ENCODE results near the gene FAF2.

Gene FAF2

DNA sequence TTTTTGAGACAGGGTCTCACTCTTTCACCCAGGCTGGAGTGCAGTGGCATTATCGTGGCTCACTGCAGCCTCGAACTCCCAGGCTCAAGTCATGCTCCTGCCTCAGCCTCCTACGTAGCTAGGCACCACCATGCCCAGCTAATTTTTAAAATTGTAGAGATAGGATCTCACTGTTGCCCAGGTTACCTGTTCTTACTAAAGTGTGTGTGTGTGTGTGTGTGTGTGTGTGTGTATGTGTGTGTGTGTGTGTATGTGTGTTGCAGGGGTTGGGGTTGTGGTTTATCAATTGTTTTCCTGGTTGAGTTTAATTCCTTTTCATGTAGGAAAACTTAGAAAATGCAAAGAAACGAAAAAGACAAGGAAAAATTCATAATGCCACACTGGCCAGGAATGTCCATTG lies 67.2 kb downstream of the FAF2 start:
- peaks cover 13% of the 10 kb centered on the region for H3K4me1 Mint-ChIP-seq (ENCODE audit: low read depth)
- H3K4me3 Mint-ChIP-seq: no peak overlapping the region
- intact Hi-C loops (cut with micrococcal nuclease): no loop called here
- H3K9me3 Mint-ChIP-seq: no peaks in the 10 kb centered on the region
- no peak overlapping the region for H3K27ac Mint-ChIP-seq
- no peaks in the 10 kb centered on the region for H3K27me3 Mint-ChIP-seq
- no peaks in the 10 kb centered on the region for H3K36me3 Mint-ChIP-seq (ENCODE audit: low read depth)

DNA sequence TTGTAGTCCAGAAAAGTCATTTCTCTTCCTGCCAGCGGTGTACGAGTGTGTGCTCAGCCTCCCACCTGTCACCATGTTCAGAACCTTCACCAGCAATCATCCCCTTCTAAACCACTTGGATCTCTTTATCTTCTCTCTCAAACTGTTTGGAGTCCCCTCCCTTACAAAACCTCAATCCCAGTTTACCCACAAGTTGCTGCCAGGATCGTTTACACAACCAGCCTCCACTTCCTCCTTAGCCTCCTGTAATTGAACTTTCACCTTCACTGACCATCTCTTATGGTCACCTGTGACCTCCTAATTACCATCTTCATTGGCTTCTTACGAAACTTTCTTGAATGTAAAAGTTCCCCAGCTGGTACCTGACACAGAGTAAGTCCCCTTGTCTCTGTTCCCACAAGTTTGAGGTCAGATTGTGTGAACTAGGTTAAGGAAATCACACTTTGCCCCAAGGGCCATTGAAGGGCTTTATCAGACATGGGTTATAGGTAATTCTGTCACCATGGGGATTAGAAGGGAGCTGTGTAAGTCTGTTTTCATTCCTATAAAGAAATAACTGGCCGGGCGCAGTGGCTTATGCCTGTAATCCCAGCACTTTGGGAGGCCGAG lies 69.0 kb downstream of the FAF2 start:
- Mint-ChIP-seq H3K4me3 (no peak overlapping the region), H3K9me3 (no peaks in the 10 kb centered on the region), H3K36me3 (ENCODE audit: low read depth) (no peaks in the 10 kb centered on the region), H3K4me1 (ENCODE audit: low read depth) (peaks cover 13% of the 10 kb centered on the region), H3K27me3 (no peaks in the 10 kb centered on the region), H3K27ac (no peak overlapping the region)
- intact Hi-C loops (cut with micrococcal nuclease): no loop called here

DNA sequence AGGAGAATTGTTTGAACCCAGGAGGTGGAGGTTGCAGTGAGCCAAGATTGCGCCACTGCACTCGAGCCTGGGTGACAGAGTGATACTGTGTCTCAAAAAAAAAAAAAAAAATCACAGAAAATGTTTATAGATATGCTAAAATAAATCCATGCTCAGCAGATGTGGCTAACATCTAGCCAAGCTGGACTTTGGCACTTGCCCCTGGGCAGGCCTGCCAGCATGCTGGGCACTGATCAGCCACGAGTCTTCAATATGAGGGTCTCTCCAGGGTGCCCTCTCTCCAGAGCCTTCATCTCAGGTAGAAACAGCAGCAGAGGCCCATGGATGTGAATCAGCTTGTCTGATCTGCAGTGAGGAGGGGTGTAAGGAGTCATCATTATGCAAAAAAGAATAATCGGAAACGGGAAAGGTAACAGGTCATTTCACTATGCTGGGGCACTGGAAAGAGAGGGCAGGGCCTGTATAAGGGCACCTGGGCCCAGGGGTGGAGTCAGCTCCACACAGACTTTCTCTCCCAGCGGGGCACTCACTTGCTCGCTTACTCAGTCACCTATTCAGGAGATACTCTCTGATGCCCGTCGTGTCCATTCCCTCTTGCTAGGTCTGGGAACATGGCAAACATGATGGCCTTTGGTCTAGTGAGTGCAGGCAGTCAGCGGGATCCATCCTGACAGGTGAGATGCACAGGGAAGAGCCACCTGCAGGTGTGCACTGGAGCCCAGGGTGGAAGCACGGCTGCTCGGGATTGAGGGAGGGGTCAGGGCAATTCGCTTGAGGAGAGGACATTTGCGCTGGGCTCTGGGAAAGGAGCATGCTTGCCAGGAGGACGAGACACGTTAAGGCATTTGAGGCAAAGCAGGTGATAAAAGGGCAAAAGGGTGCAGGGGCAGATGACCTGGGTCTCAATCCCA lies 71.9 kb downstream of the FAF2 start:
- Mint-ChIP-seq H3K36me3 (ENCODE audit: low read depth) (no peaks in the 10 kb centered on the region), H3K9me3 (no peaks in the 10 kb centered on the region), H3K4me1 (ENCODE audit: low read depth) (peaks cover 16% of the 10 kb centered on the region), H3K4me3 (no peak overlapping the region), H3K27ac (no peak overlapping the region), H3K27me3 (no peaks in the 10 kb centered on the region)
- intact Hi-C loops (cut with micrococcal nuclease): no loop called here

DNA sequence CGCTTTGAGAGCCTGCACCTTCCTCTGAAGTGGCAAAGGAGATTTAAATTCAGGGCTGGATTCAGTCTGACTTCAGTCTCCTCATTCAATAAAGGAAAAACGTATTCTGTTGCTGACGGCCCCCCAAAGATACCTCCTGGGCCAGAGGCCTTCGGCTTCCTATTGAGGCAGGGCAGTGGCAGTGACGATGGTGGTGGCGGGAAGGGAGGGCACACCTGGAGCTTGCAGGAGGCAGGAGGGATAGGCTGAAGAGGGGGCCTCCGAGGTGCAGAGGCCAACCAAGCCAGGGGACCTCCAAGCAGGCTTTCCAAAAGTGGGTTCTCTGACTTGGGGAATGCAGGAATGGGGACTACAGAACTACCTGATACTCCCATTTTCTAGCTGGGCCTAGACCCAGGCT lies 73.1 kb downstream of the FAF2 start:
- intact Hi-C loops (cut with micrococcal nuclease): no loop called here
- Mint-ChIP-seq H3K36me3 (ENCODE audit: low read depth) (peaks cover 2% of the 10 kb centered on the region), H3K27me3 (no peaks in the 10 kb centered on the region), H3K4me1 (ENCODE audit: low read depth) (peaks cover 16% of the 10 kb centered on the region), H3K9me3 (no peaks in the 10 kb centered on the region), H3K4me3 (no peak overlapping the region), H3K27ac (no peak overlapping the region)

DNA sequence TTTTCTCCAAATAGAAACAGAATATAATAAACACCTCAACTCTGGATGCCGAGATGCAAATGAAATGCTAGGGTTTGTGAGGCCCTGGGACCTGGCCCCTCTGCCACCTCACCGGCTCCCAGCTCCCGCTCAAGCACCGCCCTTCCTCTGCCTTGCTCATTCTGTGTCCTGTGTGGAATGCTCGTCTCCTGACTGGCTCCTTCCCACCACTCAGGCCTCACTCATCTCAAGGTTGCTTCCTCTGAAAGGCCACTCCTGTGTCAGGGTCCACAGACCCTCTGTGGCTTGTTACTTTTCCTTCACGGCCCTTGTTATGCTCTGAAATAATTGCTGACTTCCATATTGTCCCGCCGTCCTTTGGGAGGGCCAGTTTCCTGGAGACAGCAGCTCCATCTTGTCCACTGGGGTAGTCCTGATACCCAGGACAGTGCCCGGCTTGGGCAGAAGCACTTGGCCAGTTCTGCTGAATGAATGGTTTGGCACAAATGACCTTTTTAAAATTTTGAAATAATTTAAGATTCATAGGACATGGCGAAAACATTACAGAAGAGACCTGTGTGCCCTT lies 73.6 kb downstream of the FAF2 start:
- intact Hi-C loops (cut with micrococcal nuclease): no loop called here
- no peaks in the 10 kb centered on the region for H3K9me3 Mint-ChIP-seq
- H3K27me3 Mint-ChIP-seq: no peaks in the 10 kb centered on the region
- H3K36me3 Mint-ChIP-seq (ENCODE audit: low read depth): peaks cover 6% of the 10 kb centered on the region
- no peak overlapping the region for H3K4me3 Mint-ChIP-seq
- H3K4me1 Mint-ChIP-seq (ENCODE audit: low read depth): peaks cover 16% of the 10 kb centered on the region
- H3K27ac Mint-ChIP-seq: no peak overlapping the region

DNA sequence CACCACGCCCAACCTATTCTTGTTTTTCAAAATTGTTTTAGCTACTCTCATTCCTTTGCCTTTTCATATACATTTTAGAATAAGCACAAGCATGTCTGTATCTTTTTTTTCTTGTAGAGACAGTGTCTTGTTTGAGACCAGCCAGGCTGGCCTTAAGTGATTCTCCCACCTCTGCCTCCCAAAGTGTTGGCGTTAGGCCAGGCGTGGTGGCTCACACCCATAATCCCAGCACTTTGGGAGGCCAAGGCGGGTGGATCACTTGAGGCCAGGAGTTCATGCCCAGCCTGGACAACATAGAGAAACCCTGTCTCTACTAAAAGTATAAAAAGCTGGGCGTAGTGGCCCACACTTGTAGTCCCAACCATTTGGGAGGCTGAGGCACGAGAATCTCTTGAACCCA lies 76.0 kb downstream of the FAF2 start:
- Mint-ChIP-seq H3K4me3 (no peak overlapping the region), H3K27me3 (no peaks in the 10 kb centered on the region), H3K36me3 (ENCODE audit: low read depth) (peaks cover 27% of the 10 kb centered on the region), H3K9me3 (no peaks in the 10 kb centered on the region), H3K4me1 (ENCODE audit: low read depth) (peaks cover 10% of the 10 kb centered on the region), H3K27ac (peak overlapping the region; percentile 12)
- intact Hi-C loops (cut with micrococcal nuclease): no loop called here

DNA sequence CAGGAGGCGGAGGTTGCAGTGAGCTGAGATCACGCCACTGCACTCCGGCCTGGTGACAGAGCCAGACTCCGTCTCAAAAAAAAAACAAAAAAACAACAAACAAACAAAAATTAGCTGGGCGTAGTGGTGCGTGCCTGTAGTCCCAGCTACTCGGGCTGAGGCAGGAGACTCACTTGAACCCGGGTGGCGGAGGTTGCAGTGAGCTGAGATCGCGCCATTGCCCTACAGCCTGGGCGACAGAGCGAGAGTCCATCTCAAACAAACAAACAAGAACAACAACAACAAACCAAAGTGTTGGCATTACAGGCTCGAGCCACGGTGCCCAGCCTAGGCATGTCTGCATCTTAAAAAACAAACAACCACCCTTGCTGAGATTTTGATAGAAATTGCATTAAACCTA lies 76.8 kb downstream of the FAF2 start:
- no peak overlapping the region for H3K27ac Mint-ChIP-seq
- intact Hi-C loops (cut with micrococcal nuclease): no loop called here
- H3K9me3 Mint-ChIP-seq: no peaks in the 10 kb centered on the region
- no peak overlapping the region for H3K4me3 Mint-ChIP-seq
- peaks cover 35% of the 10 kb centered on the region for H3K36me3 Mint-ChIP-seq (ENCODE audit: low read depth)
- no peaks in the 10 kb centered on the region for H3K27me3 Mint-ChIP-seq
- H3K4me1 Mint-ChIP-seq (ENCODE audit: low read depth): peaks cover 14% of the 10 kb centered on the region

DNA sequence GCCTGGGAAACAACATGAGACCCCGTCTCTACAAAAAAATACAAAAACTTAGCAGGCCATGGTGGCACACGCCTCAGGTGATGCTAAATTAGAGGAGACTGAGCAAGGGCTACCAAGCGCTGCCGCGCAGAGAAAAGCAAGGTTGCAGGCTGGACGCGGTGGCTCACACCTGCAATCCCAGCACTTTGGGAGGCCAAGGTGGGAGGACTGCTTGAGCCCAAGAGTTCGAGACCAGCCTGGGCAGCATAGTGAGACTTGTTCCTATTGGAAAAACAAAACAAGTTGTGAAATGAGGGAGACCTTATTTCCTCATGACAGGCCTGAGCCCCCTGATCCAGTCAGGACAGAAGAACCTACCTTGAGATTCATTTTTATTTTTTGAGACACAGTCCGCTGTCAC lies 77.5 kb downstream of the FAF2 start:
- peaks cover 15% of the 10 kb centered on the region for H3K4me1 Mint-ChIP-seq (ENCODE audit: low read depth)
- H3K9me3 Mint-ChIP-seq: no peaks in the 10 kb centered on the region
- H3K27ac Mint-ChIP-seq: no peak overlapping the region
- H3K4me3 Mint-ChIP-seq: no peak overlapping the region
- intact Hi-C loops (cut with micrococcal nuclease): no loop called here
- H3K27me3 Mint-ChIP-seq: no peaks in the 10 kb centered on the region
- peaks cover 42% of the 10 kb centered on the region for H3K36me3 Mint-ChIP-seq (ENCODE audit: low read depth)

DNA sequence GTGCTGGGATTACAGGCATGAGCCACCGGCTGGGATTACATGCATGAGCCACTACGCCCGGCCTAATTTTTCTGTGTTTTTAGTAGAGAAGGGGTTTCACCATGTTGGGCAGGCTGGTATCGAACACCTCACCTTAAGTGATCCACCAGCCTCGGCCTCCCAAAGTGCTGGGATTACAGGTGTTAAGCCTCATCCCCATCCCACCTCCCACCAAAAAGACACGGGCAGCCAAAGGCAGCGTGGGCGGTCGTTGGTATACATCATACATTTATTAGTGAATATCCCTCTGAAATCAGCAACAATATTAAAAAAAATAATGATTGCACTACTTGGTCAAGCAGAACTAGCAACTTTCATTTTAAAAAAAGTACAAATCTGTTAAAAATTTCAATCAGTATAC lies 78.3 kb downstream of the FAF2 start:
- no peaks in the 10 kb centered on the region for H3K27me3 Mint-ChIP-seq
- H3K27ac Mint-ChIP-seq: no peak overlapping the region
- peaks cover 50% of the 10 kb centered on the region for H3K36me3 Mint-ChIP-seq (ENCODE audit: low read depth)
- no peaks in the 10 kb centered on the region for H3K9me3 Mint-ChIP-seq
- peaks cover 21% of the 10 kb centered on the region for H3K4me1 Mint-ChIP-seq (ENCODE audit: low read depth)
- intact Hi-C loops (cut with micrococcal nuclease): no loop called here
- no peak overlapping the region for H3K4me3 Mint-ChIP-seq

DNA sequence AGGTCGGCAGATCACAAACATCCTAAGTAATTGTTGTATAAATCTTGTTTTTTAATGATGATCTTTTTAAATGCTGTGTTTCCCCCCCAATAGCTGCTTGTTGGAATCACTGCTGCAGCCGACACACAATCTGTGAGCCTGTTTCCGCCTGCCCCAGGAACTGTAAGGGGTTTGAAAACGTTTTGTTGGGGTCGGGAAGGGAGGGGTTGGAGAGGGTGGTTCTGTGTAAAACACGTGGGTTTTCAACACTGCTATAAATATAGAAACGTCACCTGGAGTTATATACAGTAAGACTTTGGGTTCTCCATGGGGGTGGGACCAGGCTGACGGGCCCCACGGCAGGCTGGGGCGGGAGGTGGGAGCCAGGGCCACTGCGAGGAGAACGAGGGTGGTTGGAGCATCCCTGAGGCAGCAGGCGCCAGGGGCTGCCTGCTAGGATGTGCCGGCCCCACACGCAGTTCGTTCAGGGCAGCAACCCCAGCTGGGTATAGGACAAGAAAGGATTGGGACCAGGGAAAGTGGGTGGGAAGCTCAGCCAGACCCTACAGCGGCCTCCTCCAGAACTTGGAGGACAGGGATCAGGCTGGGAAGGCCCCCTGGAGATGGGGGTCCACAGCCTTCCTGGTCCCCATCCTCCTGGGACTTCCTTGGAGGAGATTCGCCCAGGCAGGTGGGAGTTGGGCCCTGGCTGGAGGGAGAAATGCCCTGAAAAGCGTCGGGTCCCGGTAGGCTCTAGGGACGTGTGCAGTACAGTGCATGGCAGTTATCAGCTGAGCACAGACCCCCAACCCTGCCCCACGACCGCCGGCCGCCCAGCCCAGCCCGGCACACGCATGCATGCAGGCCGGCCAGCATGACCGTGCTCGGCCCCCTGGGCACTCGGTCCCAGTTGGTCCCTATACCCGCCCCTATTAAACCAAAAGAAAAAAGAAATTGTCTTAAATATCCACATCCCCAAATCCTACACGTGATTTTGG lies 79.3 kb downstream of the FAF2 start:
- intact Hi-C loops (cut with micrococcal nuclease): no loop called here
- Mint-ChIP-seq H3K27me3 (no peaks in the 10 kb centered on the region), H3K36me3 (ENCODE audit: low read depth) (peaks cover 58% of the 10 kb centered on the region), H3K4me3 (no peak overlapping the region), H3K9me3 (no peaks in the 10 kb centered on the region), H3K4me1 (ENCODE audit: low read depth) (peaks cover 26% of the 10 kb centered on the region), H3K27ac (no peak overlapping the region)

DNA sequence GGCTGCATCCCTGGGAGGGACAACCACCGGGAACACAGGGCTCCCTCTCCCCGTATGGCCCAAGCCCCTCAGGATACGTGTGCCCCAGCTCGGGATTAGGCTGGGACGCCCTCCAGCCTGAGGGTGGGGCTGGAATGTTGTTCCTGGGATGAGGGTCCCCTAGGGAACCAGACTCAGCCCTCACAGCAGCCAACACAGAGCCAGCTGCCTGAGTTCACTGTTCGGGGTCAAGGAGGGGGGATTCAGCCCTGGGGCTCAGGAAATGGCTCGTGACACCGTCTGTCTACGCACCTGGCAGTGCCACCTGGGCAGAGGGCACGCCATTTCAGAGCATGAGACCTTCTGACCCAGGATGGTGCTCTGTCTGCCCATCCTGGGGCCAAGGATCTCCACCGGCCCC lies 80.1 kb downstream of the FAF2 start:
- peaks cover 29% of the 10 kb centered on the region for H3K4me1 Mint-ChIP-seq (ENCODE audit: low read depth)
- H3K4me3 Mint-ChIP-seq: no peak overlapping the region
- no peaks in the 10 kb centered on the region for H3K27me3 Mint-ChIP-seq
- H3K27ac Mint-ChIP-seq: no peak overlapping the region
- peaks cover 65% of the 10 kb centered on the region for H3K36me3 Mint-ChIP-seq (ENCODE audit: low read depth)
- no peaks in the 10 kb centered on the region for H3K9me3 Mint-ChIP-seq
- intact Hi-C loops (cut with micrococcal nuclease): no loop called here

DNA sequence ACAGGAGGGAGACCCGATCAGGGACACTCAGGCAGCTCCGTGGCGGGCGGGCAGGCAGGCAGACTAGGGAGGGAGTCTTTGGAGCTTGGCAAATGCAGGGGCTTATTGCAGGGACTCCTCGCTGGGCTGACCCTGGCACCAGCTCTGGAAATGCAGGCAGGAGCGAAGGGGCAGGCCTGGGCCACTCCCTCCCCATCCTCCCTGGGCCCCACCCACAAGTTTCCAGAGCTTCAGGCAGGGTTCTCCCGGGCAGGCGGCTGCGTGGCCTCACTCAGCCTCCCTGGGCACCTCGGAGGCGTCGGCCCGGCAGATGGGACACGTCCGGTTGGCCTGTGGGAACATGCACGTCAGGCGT lies 80.6 kb downstream of the FAF2 start:
- Mint-ChIP-seq H3K4me3 (no peak overlapping the region), H3K36me3 (ENCODE audit: low read depth) (peaks cover 68% of the 10 kb centered on the region), H3K27me3 (no peaks in the 10 kb centered on the region), H3K9me3 (no peaks in the 10 kb centered on the region), H3K27ac (no peak overlapping the region), H3K4me1 (ENCODE audit: low read depth) (peaks cover 29% of the 10 kb centered on the region)
- intact Hi-C loops (cut with micrococcal nuclease): no loop called here

DNA sequence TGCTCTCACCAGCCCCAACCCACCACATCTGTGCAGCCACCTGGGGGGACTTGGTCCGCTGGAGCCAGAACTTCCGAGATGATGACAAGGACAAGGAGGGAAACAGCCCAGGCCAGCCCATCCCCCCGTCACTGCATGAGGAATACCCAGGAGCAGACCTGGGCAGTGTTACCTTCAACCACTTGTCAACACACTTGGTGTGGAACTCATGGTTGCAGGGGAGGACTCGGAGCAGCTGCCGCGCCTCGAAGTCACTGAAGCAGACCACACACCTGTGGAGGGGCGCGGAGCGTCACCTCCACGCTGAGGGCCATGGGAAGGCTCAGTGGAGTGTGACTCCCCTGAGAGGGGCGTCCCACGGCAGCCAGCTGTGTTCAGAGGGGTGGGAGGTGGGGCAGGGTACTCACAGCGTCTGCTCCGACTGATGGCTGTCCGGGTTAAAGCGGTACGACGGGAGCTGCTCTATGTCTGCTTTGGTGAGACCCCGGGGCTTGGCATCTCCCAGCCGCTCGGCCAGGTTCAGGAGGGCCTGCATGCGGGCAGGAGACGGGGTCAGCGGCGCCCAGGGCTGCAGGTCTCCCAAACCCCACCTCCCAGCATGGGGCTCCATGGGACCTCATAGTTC lies 81.0 kb downstream of the FAF2 start:
- intact Hi-C loops (cut with micrococcal nuclease): no loop called here
- peaks cover 33% of the 10 kb centered on the region for H3K4me1 Mint-ChIP-seq (ENCODE audit: low read depth)
- no peak overlapping the region for H3K27ac Mint-ChIP-seq
- H3K27me3 Mint-ChIP-seq: no peaks in the 10 kb centered on the region
- no peaks in the 10 kb centered on the region for H3K9me3 Mint-ChIP-seq
- H3K36me3 Mint-ChIP-seq (ENCODE audit: low read depth): peaks cover 71% of the 10 kb centered on the region
- no peak overlapping the region for H3K4me3 Mint-ChIP-seq
